Measurements from ENCODE around the gene ZC3H10.
"Not testable (repeated sequence)": the region's sequence is repeated elsewhere in the genome, so short reads cannot be mapped to it uniquely, and the experiment has no call there.

Gene ZC3H10

GRCh38 chr12:56117778-56118687, at the start of gene ZC3H10:
ZC3H10 (plus strand) TSS chr12:56118266; CDS start chr12:56120563, 2,297 bp downstream.
- Histone ChIP-seq H3K27ac (peak within 1 kb of the TSS; percentile 86 to 94), H3K9me3 (no peaks in the 10 kb centered on the region), H3K36me3 (peaks cover 21 to 37% (median 28%) of the 10 kb centered on the region in 3 donors), H3K4me1 (peaks cover 0 to 30% (median 24%) of the 10 kb centered on the region in 4 donors), H3K4me3 (peak within 1 kb of the TSS; percentile 62 to 75), H3K27me3 (no peaks in the 10 kb centered on the region)
- peak; percentile 35 to 44 for TF ChIP-seq CTCF (IDR thresholded peaks at IDR 0.05)
- intact Hi-C loops (cut with DNase I; ENCODE audit: low total_unique reads): loop anchor here (2.0 to 5.0 kb wide), 2 partner anchors 107 to 349 kb away; partner anchors contain the start of genes NABP2 and SPRYD4
- peak; percentile 98 to 99 for DNase-seq

- H3K4me1 ChIP-seq: no peaks in the 10 kb centered on the region
- H3K4me3 ChIP-seq: no peak overlapping the region
- no peak for DNase-seq
- H3K9me3 ChIP-seq: no peaks in the 10 kb centered on the region
- no peak for TF ChIP-seq CTCF (IDR thresholded peaks at IDR 0.05)
- no peaks in the 10 kb centered on the region for H3K27me3 ChIP-seq
- H3K36me3 ChIP-seq: no peaks in the 10 kb centered on the region
- H3K27ac ChIP-seq: no peak overlapping the region
- intact Hi-C loops (cut with DNase I; ENCODE audit: low total_unique reads): no loop called here
Observed at GRCh38 chr12:56071648-56072047, 46.4 kb upstream of the ZC3H10 start.

GRCh38 chr12:56074396-56074795, 43.7 kb upstream of the ZC3H10 start:
- DNase-seq: no peak
- intact Hi-C loops (cut with DNase I; ENCODE audit: low total_unique reads): no loop called here
- Histone ChIP-seq H3K36me3 (no peaks in the 10 kb centered on the region), H3K27me3 (no peaks in the 10 kb centered on the region), H3K4me3 (no peak overlapping the region), H3K27ac (no peak overlapping the region), H3K4me1 (peaks cover 0 to 9% (median 2%) of the 10 kb centered on the region in 4 donors), H3K9me3 (no peaks in the 10 kb centered on the region)
- TF ChIP-seq CTCF (IDR thresholded peaks at IDR 0.05): no peak

- intact Hi-C loops (cut with DNase I; ENCODE audit: low total_unique reads); H3K9me3 ChIP-seq; DNase-seq; H3K27me3 ChIP-seq; H3K4me3 ChIP-seq; H3K36me3 ChIP-seq; H3K27ac ChIP-seq: not testable (repeated sequence)
- peaks cover 0 to 22% (median 9%) of the 10 kb centered on the region in 4 donors for H3K4me1 ChIP-seq
Observed at GRCh38 chr12:56077966-56078365, 40.1 kb upstream of the ZC3H10 start.

GRCh38 chr12:56078427-56078826, 39.6 kb upstream of the ZC3H10 start:
- H3K27ac ChIP-seq: peak overlapping the region; percentile 73 to 79
- no peak overlapping the region for H3K4me3 ChIP-seq
- no peaks in the 10 kb centered on the region for H3K9me3 ChIP-seq
- H3K36me3 ChIP-seq: no peaks in the 10 kb centered on the region
- peaks cover 0 to 6% of the 10 kb centered on the region in 2 donors for H3K27me3 ChIP-seq
- peaks cover 0 to 22% (median 9%) of the 10 kb centered on the region in 4 donors for H3K4me1 ChIP-seq
- intact Hi-C loops (cut with DNase I; ENCODE audit: low total_unique reads): no loop called here
- no peak for DNase-seq
- TF ChIP-seq CTCF (IDR thresholded peaks at IDR 0.05): no peak

All from tibial artery (tissue), 4 donors.